ENCODE measurements around the gene PSME3IP1.

Gene PSME3IP1

GRCh38 chr16:57143149-57143921 is 42.5 kb downstream of the PSME3IP1 start:
- DNase-seq: no peak

GRCh38 chr16:57141822-57142631 is 43.8 kb downstream of the PSME3IP1 start:
- DNase-seq: no peak

- DNase-seq: no peak
Measured at GRCh38 chr16:57140931-57141668, 44.7 kb downstream of the PSME3IP1 start.

- DNase-seq: no peak
Measured at GRCh38 chr16:57138281-57138935, 47.4 kb downstream of the PSME3IP1 start.

GRCh38 chr16:57137566-57138273 is 48.1 kb downstream of the PSME3IP1 start:
- no peak for DNase-seq

GRCh38 chr16:57137043-57137442 is 48.8 kb downstream of the PSME3IP1 start:
- no peak for DNase-seq

GRCh38 chr16:57134982-57135381 is 50.9 kb downstream of the PSME3IP1 start:
- DNase-seq: no peak

GRCh38 chr16:57133886-57134285 is 52.0 kb downstream of the PSME3IP1 start:
- no peak for DNase-seq

GRCh38 chr16:57133031-57133430 is 52.8 kb downstream of the PSME3IP1 start:
- DNase-seq: no peak

GRCh38 chr16:57132470-57132869 is 53.4 kb downstream of the PSME3IP1 start:
- no peak for DNase-seq

GRCh38 chr16:57131351-57131970 is 54.4 kb downstream of the PSME3IP1 start:
- no peak for DNase-seq

GRCh38 chr16:57130950-57131321 is 54.9 kb downstream of the PSME3IP1 start:
- DNase-seq: no peak

- DNase-seq: no peak
Measured at GRCh38 chr16:57128771-57129389, 57.0 kb downstream of the PSME3IP1 start.

- DNase-seq: no peak
Measured at GRCh38 chr16:57127836-57128235, 58.0 kb downstream of the PSME3IP1 start.

GRCh38 chr16:57127037-57127763 is 58.6 kb downstream of the PSME3IP1 start:
- no peak for DNase-seq

- no peak for DNase-seq
Measured at GRCh38 chr16:57126411-57126810, 59.4 kb downstream of the PSME3IP1 start.

GRCh38 chr16:57125969-57126368 is 59.9 kb downstream of the PSME3IP1 start:
- DNase-seq: no peak

GRCh38 chr16:57125376-57125775 is 60.5 kb downstream of the PSME3IP1 start:
- no peak for DNase-seq

- no peak for DNase-seq
Measured at GRCh38 chr16:57123974-57124674, 61.7 kb downstream of the PSME3IP1 start.
